Right lobe of liver (tissue), 4 donors: Measurements from ENCODE around the gene EVA1C.

ENCODE experiments used
- CTCF ChIP-seq, 4 donors: fragments of 200-600 bp in 3 of 4; fragments of 450-650 bp in 1 of 4; IDR thresholded peaks; one replicate each; pipeline versions ENCODE4 v1.5.1 to v1.8.0; 2016 to 2022; ENCODE audit warnings: antibody characterized with exemption in 4 of 4, mild to moderate bottlenecking in 2 of 4
- POLR2A ChIP-seq: fragments of 450-650 bp; IDR thresholded peaks from one replicate; pipeline ENCODE4 v1.6.1; 2017; ENCODE audit warnings: antibody characterized with exemption, mild to moderate bottlenecking
- donor health status: DM: no; HTN: no; CAD: no.
- donor health status: DM: no; HTN: no; CAD: no.
- donor health status: DM: no; HTN: yes; CAD: no.

DNA sequence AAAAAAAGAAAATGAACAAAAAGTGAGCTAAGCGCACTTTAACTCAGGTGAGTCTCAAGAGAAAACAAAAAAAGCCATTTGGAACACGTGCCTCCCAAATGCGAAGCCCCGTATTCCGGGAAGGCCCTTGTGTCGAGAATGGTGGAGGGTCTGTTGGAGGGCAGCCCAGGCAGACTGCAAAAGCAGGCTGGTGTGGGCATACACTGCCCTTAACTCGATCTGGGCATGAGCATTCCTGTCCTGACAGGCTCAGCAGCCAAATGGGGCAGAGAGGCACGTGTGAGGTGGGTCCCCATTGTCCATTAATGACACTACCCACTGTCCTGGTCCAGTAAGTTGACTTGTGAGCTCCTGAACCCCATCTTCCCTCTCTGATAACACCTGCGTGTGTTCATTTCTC is 57.7 kb downstream of the EVA1C start:
- TF ChIP-seq POLR2A, result no peak
- no peak for TF ChIP-seq CTCF (IDR thresholded peaks at IDR 0.05)
